Neural cell (in vitro differentiated cells): ENCODE measurements around the gene CRYM. TPM values are rescaled to one million over a fixed set of nuclear protein-coding genes. Genes with fewer than 3 reads are reported as not detected.

Experiments used
- H2AFZ ChIP-seq: fragments of 200-600, 300-800 bp; sonication (generic), shearing (Covaris generic); 2 replicates; pipeline ENCODE4 v1.6.0; 2014; ENCODE audit warnings: low read depth, mild to moderate bottlenecking, antibody characterized with exemption, low read length, moderate library complexity
- H3F3A ChIP-seq: fragments of 200-600 bp; shearing (Covaris generic); 2 replicates; pipeline ENCODE4 v1.6.1; 2016; ENCODE audit warnings: mild to moderate bottlenecking, moderate library complexity, mixed read lengths, antibody characterized with exemption, low read length; ENCODE audit not compliant: insufficient read depth, poor library complexity, severe bottlenecking
- H3K27ac ChIP-seq: fragments of 200-600, 300-800 bp; sonication (generic), shearing (Covaris generic); 2 replicates; pipeline ENCODE4 v1.5.1; 2014; ENCODE audit warnings: mild to moderate bottlenecking, low read length, moderate library complexity
- H3K27me3 ChIP-seq: fragments of 300-800, 200-600 bp; sonication (generic), shearing (Covaris generic); 2 replicates; pipeline ENCODE4 v1.6.0; 2014; ENCODE audit warnings: mild to moderate bottlenecking, low read depth, low read length, moderate library complexity; ENCODE audit not compliant: insufficient read depth
- H3K36me3 ChIP-seq: fragments of 300-800, 200-600 bp; sonication (generic), shearing (Covaris generic); 2 replicates; pipeline ENCODE4 v1.5.1; 2014; ENCODE audit warnings: mild to moderate bottlenecking, antibody characterized with exemption, low read length, moderate library complexity; ENCODE audit not compliant: insufficient read depth
- H3K4me2 ChIP-seq: fragments of 300-800, 200-600 bp; sonication (generic), shearing (Covaris generic); 2 replicates; pipeline ENCODE4 v1.6.0; 2014; ENCODE audit warnings: mild to moderate bottlenecking, low read length
- H3K4me3 ChIP-seq: fragments of 300-800, 200-600 bp; sonication (generic), shearing (Covaris generic); 2 replicates; pipeline ENCODE4 v1.5.1; 2014; ENCODE audit warnings: mild to moderate bottlenecking, low read length, moderate library complexity
- H3K79me2 ChIP-seq: fragments of 200-600 bp; shearing (Covaris generic); replicated peaks from 2 replicates; pipeline ENCODE4 v1.6.0; 2014; ENCODE audit warnings: mild to moderate bottlenecking, low read length, moderate library complexity; ENCODE audit not compliant: insufficient read depth
- H3K9ac ChIP-seq: fragments of 300-800, 200-600 bp; sonication (generic), shearing (Covaris generic); 2 replicates; pipeline ENCODE4 v1.6.1; 2016; ENCODE audit warnings: mild to moderate bottlenecking, low read length, mixed read lengths
- H3K9me2 ChIP-seq: fragments of 200-600 bp; shearing (Covaris generic); 2 replicates; pipeline ENCODE4 v1.6.1; 2016; ENCODE audit warnings: mild to moderate bottlenecking, low read length, mixed read lengths; ENCODE audit not compliant: insufficient read depth
- H3K9me3 ChIP-seq: fragments of 200-600, 300-800 bp; sonication (generic), shearing (Covaris generic); 2 replicates; pipeline ENCODE4 v1.6.1; 2016; ENCODE audit warnings: mild to moderate bottlenecking, mixed run types, low read length, moderate library complexity, mixed read lengths
- H4K20me1 ChIP-seq: fragments of 200-600 bp; shearing (Covaris generic); 2 replicates; pipeline ENCODE4 v1.6.1; 2016; ENCODE audit warnings: mild to moderate bottlenecking, mixed run types; ENCODE audit not compliant: insufficient read depth
- EP300 ChIP-seq: fragments of 450-650 bp; conservative IDR thresholded peaks from 2 replicates; pipeline ENCODE4 v1.6.1; 2014; ENCODE audit warnings: antibody characterized with exemption, mild to moderate bottlenecking, moderate library complexity; ENCODE audit not compliant: poor library complexity, severe bottlenecking
- EZH2 ChIP-seq: fragments of 200-600, 300-800 bp; shearing (Covaris generic), sonication (generic); IDR thresholded peaks from 2 replicates; pipeline ENCODE4 v1.6.1; 2014; ENCODE audit warnings: antibody characterized with exemption, low read length, borderline replicate concordance, mild to moderate bottlenecking; ENCODE audit not compliant: insufficient read depth, poor library complexity, severe bottlenecking
- MXI1 ChIP-seq: fragments of 450-650 bp; conservative IDR thresholded peaks from 2 replicates; pipeline ENCODE4 v1.6.1; 2014; ENCODE audit warnings: antibody characterized with exemption, mild to moderate bottlenecking; ENCODE audit not compliant: poor library complexity, severe bottlenecking
- POLR2AphosphoS5 ChIP-seq: IDR thresholded peaks from 2 replicates; pipeline ENCODE4 v1.6.1; 2012
- RAD21 ChIP-seq: fragments of 450-650 bp; conservative IDR thresholded peaks from 2 replicates; pipeline ENCODE4 v1.6.1; 2014; ENCODE audit warnings: antibody characterized with exemption, mild to moderate bottlenecking, moderate library complexity
- SMC3 ChIP-seq: fragments of 450-650 bp; conservative IDR thresholded peaks from 2 replicates; pipeline ENCODE4 v1.6.1; 2014; ENCODE audit warnings: antibody characterized with exemption, mild to moderate bottlenecking, moderate library complexity; ENCODE audit not compliant: poor library complexity
- TAF1 ChIP-seq: IDR thresholded peaks from 2 replicates; pipeline ENCODE4 v1.6.1; 2012; ENCODE audit warnings: low read depth
- polyA plus RNA-seq: library from polyadenylated mRNA; depleted of rRNA; stranded (reverse); fragments of >200 nt; gene quantifications from 2 replicates; pipeline ENCODE4 v1.2.3, GENCODE V29; 2014
- TF ChIP-seq, protein P1 (sequence below): IDR thresholded peaks from 2 replicates; pipeline ENCODE4 v1.6.1; 2012; ENCODE audit warnings: borderline replicate concordance
- TF ChIP-seq, protein P2 (sequence below): fragments of 450-650 bp; IDR thresholded peaks from 2 replicates; pipeline ENCODE4 v1.5.1; 2014; ENCODE audit warnings: antibody characterized with exemption, mild to moderate bottlenecking, moderate library complexity; ENCODE audit not compliant: poor library complexity, severe bottlenecking

CRYM gene
- polyA plus RNA-seq, 1 donor from 2014 or later: 3.8 TPM

DNA sequence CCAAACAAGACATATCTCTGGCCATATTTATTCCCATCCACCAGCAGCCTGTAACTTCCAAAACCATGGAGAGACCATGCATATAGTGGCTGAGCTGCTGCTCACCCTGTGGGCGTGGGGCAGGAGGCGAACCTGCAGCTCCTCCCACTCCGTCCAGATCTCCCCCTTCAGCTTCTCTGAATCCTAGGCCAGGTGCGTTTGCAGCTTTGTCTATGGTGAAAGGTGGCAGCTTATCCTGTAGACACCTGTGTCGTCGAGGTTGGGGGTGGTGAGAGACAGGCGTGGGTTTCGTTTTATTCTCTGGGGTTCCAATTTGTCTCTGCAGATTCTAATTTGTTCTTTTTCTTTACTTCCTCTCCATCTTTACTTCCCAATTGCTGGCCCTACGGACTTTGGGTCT lies 54.3 kb downstream of the CRYM start (continued):
- TF ChIP-seq RAD21: no peak
- TF ChIP-seq EZH2: no peak

DNA sequence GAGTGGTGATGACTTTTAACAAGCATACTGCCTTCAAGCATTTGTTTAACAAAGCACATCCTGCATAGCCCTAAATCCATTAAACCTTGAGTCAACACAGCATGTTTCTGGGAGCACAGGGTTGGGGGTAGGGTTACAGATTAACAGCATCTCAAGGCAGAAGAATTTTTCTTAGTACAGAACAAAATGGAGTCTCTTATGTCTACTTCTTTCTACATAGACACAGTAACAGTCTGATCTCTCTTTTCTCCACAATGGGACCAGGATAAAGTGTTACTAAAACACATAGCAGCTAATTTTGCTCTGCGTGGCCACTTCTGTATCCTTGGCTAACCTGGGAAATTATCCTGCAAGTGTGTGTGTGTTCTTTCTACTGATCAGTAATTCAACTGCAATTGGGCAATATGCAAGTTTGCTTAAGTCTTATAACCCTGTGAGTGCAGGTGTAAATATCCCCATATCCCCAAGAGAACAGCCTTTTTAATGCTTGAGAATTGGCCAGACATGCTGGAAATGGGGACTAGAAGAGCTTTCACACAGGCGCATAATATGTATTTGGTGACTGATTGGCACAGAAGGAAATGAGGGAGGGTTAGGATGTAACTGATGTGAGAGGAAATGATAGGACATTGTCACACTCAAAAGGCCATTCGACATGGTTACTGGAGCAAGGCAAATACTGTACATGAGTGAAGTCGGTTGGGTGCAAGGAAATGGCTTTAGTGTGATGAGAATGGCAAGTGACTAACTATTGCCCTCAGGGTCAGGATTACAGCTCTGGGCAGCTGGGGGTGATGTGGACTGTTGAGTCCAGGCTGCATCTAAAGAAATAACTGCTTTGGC lies 55.4 kb downstream of the CRYM start:
- Histone ChIP-seq H3K27ac (no peak overlapping the region), H3K9ac (no peak overlapping the region)
- TF ChIP-seq SMC3 (no peak), TAF1 (no peak), MXI1 (no peak), EP300 (no peak), POLR2AphosphoS5 (no peak), RAD21 (no peak), EZH2 (no peak)
- TF ChIP-seq, protein P1, sequence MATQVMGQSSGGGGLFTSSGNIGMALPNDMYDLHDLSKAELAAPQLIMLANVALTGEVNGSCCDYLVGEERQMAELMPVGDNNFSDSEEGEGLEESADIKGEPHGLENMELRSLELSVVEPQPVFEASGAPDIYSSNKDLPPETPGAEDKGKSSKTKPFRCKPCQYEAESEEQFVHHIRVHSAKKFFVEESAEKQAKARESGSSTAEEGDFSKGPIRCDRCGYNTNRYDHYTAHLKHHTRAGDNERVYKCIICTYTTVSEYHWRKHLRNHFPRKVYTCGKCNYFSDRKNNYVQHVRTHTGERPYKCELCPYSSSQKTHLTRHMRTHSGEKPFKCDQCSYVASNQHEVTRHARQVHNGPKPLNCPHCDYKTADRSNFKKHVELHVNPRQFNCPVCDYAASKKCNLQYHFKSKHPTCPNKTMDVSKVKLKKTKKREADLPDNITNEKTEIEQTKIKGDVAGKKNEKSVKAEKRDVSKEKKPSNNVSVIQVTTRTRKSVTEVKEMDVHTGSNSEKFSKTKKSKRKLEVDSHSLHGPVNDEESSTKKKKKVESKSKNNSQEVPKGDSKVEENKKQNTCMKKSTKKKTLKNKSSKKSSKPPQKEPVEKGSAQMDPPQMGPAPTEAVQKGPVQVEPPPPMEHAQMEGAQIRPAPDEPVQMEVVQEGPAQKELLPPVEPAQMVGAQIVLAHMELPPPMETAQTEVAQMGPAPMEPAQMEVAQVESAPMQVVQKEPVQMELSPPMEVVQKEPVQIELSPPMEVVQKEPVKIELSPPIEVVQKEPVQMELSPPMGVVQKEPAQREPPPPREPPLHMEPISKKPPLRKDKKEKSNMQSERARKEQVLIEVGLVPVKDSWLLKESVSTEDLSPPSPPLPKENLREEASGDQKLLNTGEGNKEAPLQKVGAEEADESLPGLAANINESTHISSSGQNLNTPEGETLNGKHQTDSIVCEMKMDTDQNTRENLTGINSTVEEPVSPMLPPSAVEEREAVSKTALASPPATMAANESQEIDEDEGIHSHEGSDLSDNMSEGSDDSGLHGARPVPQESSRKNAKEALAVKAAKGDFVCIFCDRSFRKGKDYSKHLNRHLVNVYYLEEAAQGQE: no peak
- TF ChIP-seq, protein P2, sequence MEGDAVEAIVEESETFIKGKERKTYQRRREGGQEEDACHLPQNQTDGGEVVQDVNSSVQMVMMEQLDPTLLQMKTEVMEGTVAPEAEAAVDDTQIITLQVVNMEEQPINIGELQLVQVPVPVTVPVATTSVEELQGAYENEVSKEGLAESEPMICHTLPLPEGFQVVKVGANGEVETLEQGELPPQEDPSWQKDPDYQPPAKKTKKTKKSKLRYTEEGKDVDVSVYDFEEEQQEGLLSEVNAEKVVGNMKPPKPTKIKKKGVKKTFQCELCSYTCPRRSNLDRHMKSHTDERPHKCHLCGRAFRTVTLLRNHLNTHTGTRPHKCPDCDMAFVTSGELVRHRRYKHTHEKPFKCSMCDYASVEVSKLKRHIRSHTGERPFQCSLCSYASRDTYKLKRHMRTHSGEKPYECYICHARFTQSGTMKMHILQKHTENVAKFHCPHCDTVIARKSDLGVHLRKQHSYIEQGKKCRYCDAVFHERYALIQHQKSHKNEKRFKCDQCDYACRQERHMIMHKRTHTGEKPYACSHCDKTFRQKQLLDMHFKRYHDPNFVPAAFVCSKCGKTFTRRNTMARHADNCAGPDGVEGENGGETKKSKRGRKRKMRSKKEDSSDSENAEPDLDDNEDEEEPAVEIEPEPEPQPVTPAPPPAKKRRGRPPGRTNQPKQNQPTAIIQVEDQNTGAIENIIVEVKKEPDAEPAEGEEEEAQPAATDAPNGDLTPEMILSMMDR: no peak

DNA sequence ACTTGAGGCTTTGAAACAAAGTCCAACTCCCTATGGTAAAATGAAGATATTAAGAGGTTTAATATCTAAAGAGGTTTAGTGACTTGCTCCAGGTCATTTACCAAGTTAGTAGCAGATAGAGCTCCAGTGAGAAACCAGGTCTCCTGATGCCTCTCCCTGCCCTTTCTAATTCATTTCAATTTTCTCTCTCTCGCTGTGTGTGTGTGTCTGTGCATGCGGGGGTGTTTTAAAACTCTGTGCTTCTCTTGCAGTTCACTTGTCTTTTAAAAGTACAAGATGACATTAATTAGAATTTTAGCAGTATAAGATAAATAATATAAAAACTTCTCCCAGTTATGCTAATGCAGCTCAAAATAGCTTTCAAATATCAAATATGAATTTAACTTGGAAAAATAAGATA lies 58.5 kb downstream of the CRYM start:
- Histone ChIP-seq H3F3A (no peaks in the 10 kb centered on the region), H3K27ac (no peak overlapping the region), H3K4me3 (no peak overlapping the region), H3K79me2 (no peaks in the 10 kb centered on the region), H3K9me3 (no peaks in the 10 kb centered on the region), H3K4me2 (no peak overlapping the region), H4K20me1 (no peaks in the 10 kb centered on the region), H3K27me3 (no peaks in the 10 kb centered on the region), H3K9ac (no peak overlapping the region), H2AFZ (no peak overlapping the region), H3K36me3 (no peaks in the 10 kb centered on the region), H3K9me2 (no peaks in the 10 kb centered on the region)
- TF ChIP-seq TAF1 (no peak), MXI1 (no peak), RAD21 (no peak), SMC3 (no peak), EZH2 (no peak), POLR2AphosphoS5 (no peak), EP300 (no peak)
- TF ChIP-seq, protein P1: no peak
- TF ChIP-seq, protein P2: no peak

More for the DNA sequence above, 55.4 kb downstream of the CRYM start:
- H3K4me2 ChIP-seq: no peak overlapping the region
- no peaks in the 10 kb centered on the region for H3F3A ChIP-seq
- H3K9me3 ChIP-seq: no peaks in the 10 kb centered on the region
- no peak overlapping the region for H3K4me3 ChIP-seq
- H4K20me1 ChIP-seq: no peaks in the 10 kb centered on the region
- no peaks in the 10 kb centered on the region for H3K36me3 ChIP-seq
- no peaks in the 10 kb centered on the region for H3K9me2 ChIP-seq
- no peaks in the 10 kb centered on the region for H3K79me2 ChIP-seq
- no peak overlapping the region for H2AFZ ChIP-seq
- H3K27me3 ChIP-seq: no peaks in the 10 kb centered on the region
